ENCODE results near the gene PITX2. TPM values are rescaled to one million over a fixed set of nuclear protein-coding genes. Genes with fewer than 3 reads are reported as not detected.
A peak's percentile ranks its signal among the peaks of the same experiment; 100 is the strongest.

Gene PITX2
- total and polyA plus RNA-seq, 10 donors: 0.12 TPM; not detected in 9

DNA sequence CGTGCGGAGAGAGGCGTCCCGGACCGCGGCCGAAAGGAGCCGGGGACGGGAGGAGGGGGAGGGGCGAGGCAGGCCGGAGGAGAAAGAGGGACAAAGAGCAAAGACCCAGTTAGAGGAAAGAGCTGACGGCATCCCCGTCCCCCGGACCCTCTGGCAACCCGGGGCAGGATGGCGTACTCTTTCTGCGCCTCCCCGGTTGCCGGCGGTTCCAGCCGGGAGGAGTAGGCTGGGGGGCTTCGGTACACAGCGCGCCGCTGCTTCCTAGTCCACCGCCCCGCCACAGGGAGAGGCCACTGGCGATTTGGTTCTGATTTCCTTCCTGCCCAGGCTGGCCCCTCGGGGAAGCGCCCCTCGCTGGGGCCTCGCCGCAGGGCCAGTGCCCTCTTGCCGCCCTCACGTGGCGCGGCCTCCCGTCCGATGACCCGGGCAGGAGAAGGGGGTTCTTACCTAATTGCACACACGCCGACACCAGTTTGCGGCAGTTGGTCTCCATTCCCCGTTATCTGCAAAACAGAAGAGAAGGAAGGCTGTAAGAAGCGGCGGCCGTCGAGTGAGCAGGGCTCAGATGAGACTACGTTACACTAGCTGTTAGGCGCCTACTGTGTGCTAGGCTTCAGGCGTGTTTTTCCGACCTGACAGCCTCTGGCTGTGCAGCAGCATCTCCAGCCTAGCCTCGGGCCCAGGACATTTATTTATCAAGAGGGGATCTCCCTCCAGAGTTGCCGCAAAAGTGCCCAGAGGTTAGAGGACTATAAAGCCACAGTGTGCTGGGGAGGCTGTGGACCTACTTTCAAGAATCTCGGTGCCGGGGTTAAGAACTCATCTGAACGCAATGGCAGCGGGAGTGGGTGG is 9.9 kb upstream of the PITX2 start:
- H3K9me3 ChIP-seq: peaks cover 0 to 7% (median 0%) of the 10 kb centered on the region in 8 donors
- peaks cover 29 to 100% (median 100%) of the 10 kb centered on the region in 7 donors for H3K27me3 ChIP-seq (replicated peaks in 1 of 7)
- TF ChIP-seq CTCF (IDR thresholded peaks at IDR 0.05 in 8 of 11, conservative IDR thresholded peaks at IDR 0.05 in 3 of 11) (no peak), POLR2AphosphoS5 (IDR thresholded peaks at IDR 0.05) (no peak), POLR2A (IDR thresholded peaks at IDR 0.05) (no peak)
- no peaks in the 10 kb centered on the region for H3K36me3 ChIP-seq
- 5 to 10% (median 7%) methylated on average over 50 to 58 of the region's 58 CpGs for WGBS, 5 donors
- peak; percentile 70 for DNase-seq
- intact Hi-C loops (cut with DNase I; ENCODE audit: low total_unique reads): no loop called here
- H3K4me1 ChIP-seq: peaks cover 6 to 38% (median 24%) of the 10 kb centered on the region in 6 donors
- no peak overlapping the region for H3K27ac ChIP-seq
- peak overlapping the region in 5 of 8 donors; percentile 18 to 58 (median 31) for H3K4me3 ChIP-seq

- peaks cover 6 to 32% (median 20%) of the 10 kb centered on the region in 6 donors for H3K4me1 ChIP-seq
- H3K4me3 ChIP-seq: peak overlapping the region in 7 of 8 donors; percentile 0 to 58 (median 26)
- WGBS, 5 donors: 3 to 11% (median 4%) methylated on average over 54 to 63 of the region's 63 CpGs
- intact Hi-C loops (cut with DNase I; ENCODE audit: low total_unique reads): no loop called here
- peak; percentile 78 for DNase-seq
- no peaks in the 10 kb centered on the region for H3K9me3 ChIP-seq
- H3K27me3 ChIP-seq (replicated peaks in 1 of 7): peaks cover 27 to 100% (median 100%) of the 10 kb centered on the region in 7 donors
- H3K36me3 ChIP-seq: no peaks in the 10 kb centered on the region
- peak; percentile 13 to 71 (median 55) for TF ChIP-seq CTCF (IDR thresholded peaks at IDR 0.05 in 8 of 11, conservative IDR thresholded peaks at IDR 0.05 in 3 of 11)
- no peak for TF ChIP-seq POLR2AphosphoS5 (IDR thresholded peaks at IDR 0.05)
- TF ChIP-seq POLR2A (IDR thresholded peaks at IDR 0.05): no peak
- no peak overlapping the region for H3K27ac ChIP-seq
Observed at GRCh38 chr4:110631584-110632505, 9.0 kb upstream of the PITX2 start.

DNA sequence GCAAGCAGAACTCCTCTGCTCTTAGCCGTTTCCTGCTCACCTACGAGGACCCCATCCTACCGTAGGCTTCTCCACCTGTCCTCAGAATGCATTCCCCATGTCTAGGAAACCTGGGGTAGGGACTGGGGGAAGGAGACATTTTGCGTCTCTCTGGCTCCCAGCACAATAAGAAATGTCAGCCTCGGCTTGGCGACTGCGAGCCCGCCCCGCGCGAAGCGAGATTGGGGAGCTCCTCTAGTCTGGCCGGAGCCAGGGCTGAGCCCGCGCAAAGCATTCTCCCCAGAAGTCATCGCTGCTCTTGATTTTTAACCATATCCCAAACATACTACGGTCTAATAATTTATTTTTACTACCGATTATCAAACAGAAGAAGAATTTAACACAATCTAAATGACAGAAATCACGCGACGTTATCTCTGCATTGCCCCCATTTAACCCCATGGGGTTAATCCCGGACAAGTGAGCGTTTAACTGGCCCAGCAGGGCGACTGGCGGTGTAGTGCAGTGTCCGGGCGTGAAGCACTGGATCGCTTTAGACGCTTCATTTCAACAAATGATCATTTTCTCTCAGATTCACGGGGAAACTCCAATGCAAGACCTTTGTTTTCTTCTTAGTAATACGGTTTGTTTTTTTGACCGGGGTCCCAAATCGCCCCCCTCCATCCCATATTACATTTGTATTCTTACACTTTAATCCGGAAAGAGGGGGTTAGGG is 8.0 kb upstream of the PITX2 start:
- Histone ChIP-seq H3K27ac (no peak overlapping the region), H3K4me1 (peaks cover 6 to 25% (median 16%) of the 10 kb centered on the region in 6 donors), H3K9me3 (no peaks in the 10 kb centered on the region), H3K4me3 (no peak overlapping the region), H3K36me3 (no peaks in the 10 kb centered on the region), H3K27me3 (replicated peaks in 1 of 7) (peaks cover 23 to 100% (median 100%) of the 10 kb centered on the region in 7 donors)
- DNase-seq: no peak
- intact Hi-C loops (cut with DNase I; ENCODE audit: low total_unique reads): no loop called here
- TF ChIP-seq POLR2A (IDR thresholded peaks at IDR 0.05): no peak
- no peak for TF ChIP-seq POLR2AphosphoS5 (IDR thresholded peaks at IDR 0.05)
- TF ChIP-seq CTCF (IDR thresholded peaks at IDR 0.05 in 8 of 11, conservative IDR thresholded peaks at IDR 0.05 in 3 of 11): no peak
- 4 to 10% (median 7%) methylated on average over 33 to 34 of the region's 34 CpGs for WGBS, 5 donors

Data from spleen (tissue), 11 donors.